Neutrophil (primary cell): ENCODE measurements around the gene TBCD.
A peak's percentile ranks its signal among the peaks of the same experiment; 100 is the strongest.

Source experiments
- H3K27ac ChIP-seq: fragments of 200-600 bp; sonication (generic); 2 replicates; pipeline ENCODE4 v1.5.1; 2016; ENCODE audit warnings: mild to moderate bottlenecking, moderate library complexity
- H3K27me3 ChIP-seq: fragments of 200-600 bp; sonication (generic); 2 replicates; pipeline ENCODE4 v1.6.0; 2016; ENCODE audit warnings: mild to moderate bottlenecking
- H3K36me3 ChIP-seq: fragments of 200-600 bp; sonication (generic); 2 replicates; pipeline ENCODE4 v1.5.1; 2017
- H3K4me1 ChIP-seq, 2 experiments: fragments of 200-600 bp in 1 of 2; sonication (generic) in 1 of 2; 1 replicate in 1 of 2; 2 replicates in 1 of 2; pipeline versions ENCODE4 v1.5.1 to v1.6.1; 2013 to 2016; ENCODE audit warnings: low read depth in 1 of 2, low read length in 1 of 2, mild to moderate bottlenecking in 1 of 2, moderate library complexity in 1 of 2; ENCODE audit not compliant: control insufficient read depth in 1 of 2, insufficient read depth in 1 of 2
- H3K4me3 ChIP-seq, 2 experiments: fragments of 200-600 bp in 1 of 2; sonication (generic) in 1 of 2; 1 replicate in 1 of 2; 2 replicates in 1 of 2; pipeline ENCODE4 v1.5.1; 2013 to 2016; ENCODE audit warnings: low read depth in 1 of 2, low read length in 1 of 2, mild to moderate bottlenecking in 1 of 2, moderate library complexity in 1 of 2
- H3K9me3 ChIP-seq: fragments of 200-600 bp; sonication (generic); 2 replicates; pipeline ENCODE4 v1.5.1; 2016
- TF ChIP-seq, protein P1 (sequence below): fragments of 200-600 bp; sonication (generic); IDR thresholded peaks from 2 replicates; pipeline ENCODE4 v1.5.1; 2016; ENCODE audit warnings: antibody characterized with exemption

Gene TBCD

DNA sequence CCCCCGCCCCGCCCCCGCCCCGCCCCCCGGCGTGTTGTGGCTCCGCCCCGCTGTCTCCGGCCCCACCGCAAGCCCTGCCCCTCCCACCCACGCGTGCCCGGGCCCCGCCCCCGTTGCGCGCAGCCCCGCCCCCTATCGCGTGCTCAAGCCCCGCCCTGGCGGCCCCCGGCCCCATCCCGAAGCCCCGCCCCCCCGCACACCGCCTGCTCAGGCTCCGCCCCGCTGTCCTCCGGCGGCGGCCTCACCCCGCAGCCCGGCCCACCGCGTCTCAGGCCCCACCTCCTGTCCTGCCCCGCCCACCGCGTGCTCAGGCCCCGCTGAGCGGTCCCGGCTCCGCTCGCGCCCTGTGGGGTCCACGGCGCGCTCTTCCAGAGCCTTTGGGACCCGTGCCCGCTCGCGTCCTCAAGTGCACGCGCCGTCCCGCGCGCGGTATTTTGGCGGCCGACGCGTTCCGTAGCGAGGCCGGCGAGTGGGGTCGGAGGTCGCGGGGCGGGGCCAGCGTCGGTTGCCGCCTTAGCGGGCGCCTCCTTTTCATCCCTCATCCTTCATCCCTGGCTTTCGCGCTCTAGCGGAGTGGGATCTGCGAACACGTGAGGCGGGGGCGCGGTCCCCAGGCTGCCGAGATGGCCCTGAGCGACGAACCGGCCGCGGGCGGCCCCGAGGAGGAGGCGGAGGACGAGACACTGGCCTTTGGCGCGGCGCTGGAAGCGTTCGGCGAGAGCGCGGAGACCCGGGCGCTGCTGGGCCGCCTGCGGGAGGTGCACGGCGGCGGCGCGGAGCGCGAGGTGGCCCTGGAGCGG is at the start of gene TBCD:
Gene TBCD (plus strand): TSS at position 495 of the 800 bp plus-strand sequence. CDS start 129 bp downstream, at position 624.
- Histone ChIP-seq H3K36me3 (no peaks in the 10 kb centered on the region), H3K4me3 (peak within 1 kb of the TSS; percentile 75 to 97), H3K9me3 (no peaks in the 10 kb centered on the region), H3K27me3 (peaks cover 45% of the 10 kb centered on the region), H3K27ac (peak within 1 kb of the TSS; percentile 72), H3K4me1 (peaks cover 10 to 13% of the 10 kb centered on the region in 2 experiments)
- TF ChIP-seq, protein P1, sequence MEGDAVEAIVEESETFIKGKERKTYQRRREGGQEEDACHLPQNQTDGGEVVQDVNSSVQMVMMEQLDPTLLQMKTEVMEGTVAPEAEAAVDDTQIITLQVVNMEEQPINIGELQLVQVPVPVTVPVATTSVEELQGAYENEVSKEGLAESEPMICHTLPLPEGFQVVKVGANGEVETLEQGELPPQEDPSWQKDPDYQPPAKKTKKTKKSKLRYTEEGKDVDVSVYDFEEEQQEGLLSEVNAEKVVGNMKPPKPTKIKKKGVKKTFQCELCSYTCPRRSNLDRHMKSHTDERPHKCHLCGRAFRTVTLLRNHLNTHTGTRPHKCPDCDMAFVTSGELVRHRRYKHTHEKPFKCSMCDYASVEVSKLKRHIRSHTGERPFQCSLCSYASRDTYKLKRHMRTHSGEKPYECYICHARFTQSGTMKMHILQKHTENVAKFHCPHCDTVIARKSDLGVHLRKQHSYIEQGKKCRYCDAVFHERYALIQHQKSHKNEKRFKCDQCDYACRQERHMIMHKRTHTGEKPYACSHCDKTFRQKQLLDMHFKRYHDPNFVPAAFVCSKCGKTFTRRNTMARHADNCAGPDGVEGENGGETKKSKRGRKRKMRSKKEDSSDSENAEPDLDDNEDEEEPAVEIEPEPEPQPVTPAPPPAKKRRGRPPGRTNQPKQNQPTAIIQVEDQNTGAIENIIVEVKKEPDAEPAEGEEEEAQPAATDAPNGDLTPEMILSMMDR, result peak; percentile 18

DNA sequence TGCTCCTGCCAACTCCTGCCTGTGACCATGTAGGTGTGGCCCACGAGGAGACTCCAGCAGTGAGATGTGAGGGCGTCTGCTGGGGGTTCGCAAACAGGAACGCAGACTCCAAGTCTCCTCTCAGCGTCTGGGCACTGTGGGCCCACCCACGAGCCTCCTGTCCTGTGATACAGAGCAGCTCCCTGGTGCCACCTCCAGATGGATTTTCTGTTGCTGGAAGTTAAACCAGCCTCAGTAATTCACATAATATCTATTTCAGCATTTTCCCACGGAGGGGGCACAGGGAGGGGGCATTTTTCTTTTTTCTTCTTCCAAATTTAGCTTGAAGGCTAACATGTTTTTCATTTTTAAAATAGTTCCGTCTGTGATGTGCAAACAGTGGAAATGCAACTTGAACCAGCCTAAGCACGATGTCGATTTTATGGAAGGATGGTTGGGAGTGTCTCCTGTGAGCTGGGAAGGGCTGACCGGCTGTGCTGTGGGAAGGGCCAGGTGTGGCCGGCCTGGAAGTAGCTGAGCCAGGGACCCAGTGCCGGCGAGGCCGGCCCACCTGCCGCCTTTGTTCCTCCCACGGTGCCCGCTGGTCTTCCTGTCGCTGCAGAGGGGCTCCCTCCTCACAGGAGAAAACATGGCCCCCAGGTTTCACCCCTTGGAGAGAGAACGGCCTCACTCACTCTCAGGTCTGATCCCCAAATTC is 49.5 kb upstream of the TBCD start:
- peaks cover 37% of the 10 kb centered on the region for H3K27me3 ChIP-seq
- H3K27ac ChIP-seq, result no peak overlapping the region
- H3K4me1 ChIP-seq, result peaks cover 12 to 15% of the 10 kb centered on the region in 2 experiments
- TF ChIP-seq, protein P1, result no peak
- no peaks in the 10 kb centered on the region for H3K9me3 ChIP-seq
- no peaks in the 10 kb centered on the region for H3K36me3 ChIP-seq
- H3K4me3 ChIP-seq, result no peak overlapping the region

DNA sequence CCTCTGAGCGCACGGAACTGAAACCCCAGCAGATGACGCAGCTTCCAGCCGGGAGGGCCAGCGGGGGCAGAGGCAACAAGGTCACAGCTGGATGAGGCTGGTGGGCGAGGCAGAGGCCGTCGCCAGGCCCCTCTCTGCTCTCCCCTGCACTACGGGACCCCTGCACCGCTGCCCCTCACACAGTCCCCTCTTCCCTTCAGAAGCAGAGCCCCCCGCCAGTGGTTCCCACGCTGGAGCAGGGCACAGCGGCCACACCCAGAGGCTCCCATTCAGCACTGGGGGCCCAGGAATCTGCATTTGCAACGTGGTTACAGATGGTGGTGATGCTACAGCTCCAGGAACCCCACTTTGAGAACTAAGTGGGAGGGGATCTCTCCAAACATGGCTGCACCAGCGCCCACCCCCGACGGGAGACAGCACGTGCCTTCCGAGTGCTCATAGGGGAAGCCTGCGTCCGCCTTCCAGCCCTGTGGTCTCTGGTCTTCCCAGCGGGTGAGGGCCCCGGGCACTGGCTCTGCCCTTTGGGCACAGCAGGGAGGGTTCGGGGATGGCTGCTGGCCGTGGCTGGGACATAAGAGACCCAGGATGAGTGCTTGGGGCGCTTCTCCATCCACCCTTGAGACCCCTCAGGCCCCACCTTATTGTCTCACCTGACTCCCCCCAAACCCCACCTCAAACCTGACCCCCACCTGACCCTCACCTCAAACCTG is 48.7 kb upstream of the TBCD start:
- H3K36me3 ChIP-seq, result no peaks in the 10 kb centered on the region
- TF ChIP-seq, protein P1, result no peak
- no peak overlapping the region for H3K4me3 ChIP-seq
- H3K4me1 ChIP-seq, result peaks cover 5 to 7% of the 10 kb centered on the region in 2 experiments
- H3K9me3 ChIP-seq, result no peaks in the 10 kb centered on the region
- peaks cover 29% of the 10 kb centered on the region for H3K27me3 ChIP-seq
- H3K27ac ChIP-seq, result no peak overlapping the region

DNA sequence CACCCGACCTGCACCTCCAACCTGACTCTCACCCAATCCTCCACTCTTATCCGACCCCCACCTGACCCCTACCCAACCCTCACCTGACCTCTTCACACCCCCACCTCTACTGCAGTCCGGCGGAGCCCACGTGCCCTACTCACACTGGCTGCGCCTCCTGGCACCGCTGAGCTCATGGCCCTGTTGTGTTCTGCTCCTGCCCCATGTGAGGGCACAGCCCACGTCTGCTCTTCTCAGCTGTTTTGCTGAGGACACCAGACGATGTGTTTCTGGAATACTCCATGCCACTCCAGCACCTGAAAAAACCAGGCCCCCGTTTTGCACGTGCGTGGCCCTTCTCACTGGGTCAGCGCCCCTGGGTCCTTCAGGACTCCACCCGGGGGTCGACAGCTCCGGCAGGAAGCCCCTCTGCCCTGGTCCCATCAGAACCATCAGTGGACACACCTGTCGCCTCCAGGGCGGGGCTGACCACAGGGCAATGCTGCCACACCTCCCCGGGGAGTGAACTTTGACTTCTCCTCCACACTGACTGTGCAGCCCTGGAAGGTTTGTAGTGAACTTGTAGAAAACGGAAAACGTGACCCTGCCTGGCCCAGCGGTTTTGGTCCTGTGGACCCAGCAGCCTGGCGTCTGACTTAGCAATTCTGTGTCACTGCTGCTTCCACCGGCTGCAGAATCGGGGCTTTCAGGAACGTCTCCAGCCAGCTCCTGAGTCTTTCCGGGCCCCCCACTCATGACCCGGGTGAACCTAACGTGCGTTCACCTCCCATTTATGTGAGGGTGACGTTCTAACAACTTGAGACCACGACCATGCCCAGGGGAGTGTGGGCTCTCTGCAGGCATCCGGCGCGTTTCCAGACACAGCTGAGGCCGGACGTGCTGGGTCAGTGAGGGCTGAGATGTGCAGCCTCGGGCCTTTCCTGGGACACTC is 47.7 kb upstream of the TBCD start:
- H3K4me3 ChIP-seq, result no peak overlapping the region
- H3K9me3 ChIP-seq, result no peaks in the 10 kb centered on the region
- H3K4me1 ChIP-seq, result peaks cover under 1 to 1% of the 10 kb centered on the region in 2 experiments
- H3K27me3 ChIP-seq, result peaks cover 19% of the 10 kb centered on the region
- TF ChIP-seq, protein P1, result no peak
- H3K36me3 ChIP-seq, result no peaks in the 10 kb centered on the region
- no peak overlapping the region for H3K27ac ChIP-seq

- Histone ChIP-seq H3K9me3 (no peaks in the 10 kb centered on the region), H3K4me1 (no peaks in the 10 kb centered on the region), H3K27ac (no peak overlapping the region), H3K4me3 (no peak overlapping the region), H3K36me3 (no peaks in the 10 kb centered on the region), H3K27me3 (peaks cover 17% of the 10 kb centered on the region)
- TF ChIP-seq, protein P1, result no peak
Observed at GRCh38 chr17:82704886-82705285, 47.0 kb upstream of the TBCD start.
